ENCODE results near the gene SLC35F3.

DNA sequence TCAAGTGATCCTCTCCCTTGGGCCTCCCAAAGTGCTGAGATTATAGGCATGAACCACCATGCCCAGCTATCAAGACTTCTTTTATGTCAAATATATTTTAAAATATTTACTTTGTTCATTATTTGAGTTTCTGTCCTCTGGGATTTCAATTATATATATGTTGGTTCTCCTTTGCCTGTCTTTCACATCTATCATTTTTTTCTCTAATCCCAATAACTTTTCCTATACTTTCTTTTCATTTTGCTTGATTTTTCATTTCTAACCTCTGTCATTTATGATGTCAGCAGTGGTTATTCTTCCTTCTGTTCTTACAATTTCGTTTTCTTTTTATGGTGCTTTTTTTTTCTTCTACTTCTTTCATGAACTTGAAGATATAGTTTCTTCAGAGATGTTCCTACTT, 47.3 kb downstream of the SLC35F3 start:
- TF ChIP-seq, protein P1, sequence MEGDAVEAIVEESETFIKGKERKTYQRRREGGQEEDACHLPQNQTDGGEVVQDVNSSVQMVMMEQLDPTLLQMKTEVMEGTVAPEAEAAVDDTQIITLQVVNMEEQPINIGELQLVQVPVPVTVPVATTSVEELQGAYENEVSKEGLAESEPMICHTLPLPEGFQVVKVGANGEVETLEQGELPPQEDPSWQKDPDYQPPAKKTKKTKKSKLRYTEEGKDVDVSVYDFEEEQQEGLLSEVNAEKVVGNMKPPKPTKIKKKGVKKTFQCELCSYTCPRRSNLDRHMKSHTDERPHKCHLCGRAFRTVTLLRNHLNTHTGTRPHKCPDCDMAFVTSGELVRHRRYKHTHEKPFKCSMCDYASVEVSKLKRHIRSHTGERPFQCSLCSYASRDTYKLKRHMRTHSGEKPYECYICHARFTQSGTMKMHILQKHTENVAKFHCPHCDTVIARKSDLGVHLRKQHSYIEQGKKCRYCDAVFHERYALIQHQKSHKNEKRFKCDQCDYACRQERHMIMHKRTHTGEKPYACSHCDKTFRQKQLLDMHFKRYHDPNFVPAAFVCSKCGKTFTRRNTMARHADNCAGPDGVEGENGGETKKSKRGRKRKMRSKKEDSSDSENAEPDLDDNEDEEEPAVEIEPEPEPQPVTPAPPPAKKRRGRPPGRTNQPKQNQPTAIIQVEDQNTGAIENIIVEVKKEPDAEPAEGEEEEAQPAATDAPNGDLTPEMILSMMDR (IDR thresholded peaks at IDR 0.05; ENCODE audit: poor library complexity, severe bottlenecking): no peak
- no peak for TF ChIP-seq MXI1 (conservative IDR thresholded peaks at IDR 0.05; ENCODE audit: poor library complexity, severe bottlenecking)
- no peak for TF ChIP-seq TAF1 (IDR thresholded peaks at IDR 0.05; ENCODE audit: low read depth)
